ENCODE results near the gene CUX1. TPM values are rescaled to one million over a fixed set of nuclear protein-coding genes. Genes with fewer than 3 reads are reported as not detected.

The CUX1 gene
- total RNA-seq, 2 experiments from 2014 or later, result 35.6 to 38.0 TPM

DNA sequence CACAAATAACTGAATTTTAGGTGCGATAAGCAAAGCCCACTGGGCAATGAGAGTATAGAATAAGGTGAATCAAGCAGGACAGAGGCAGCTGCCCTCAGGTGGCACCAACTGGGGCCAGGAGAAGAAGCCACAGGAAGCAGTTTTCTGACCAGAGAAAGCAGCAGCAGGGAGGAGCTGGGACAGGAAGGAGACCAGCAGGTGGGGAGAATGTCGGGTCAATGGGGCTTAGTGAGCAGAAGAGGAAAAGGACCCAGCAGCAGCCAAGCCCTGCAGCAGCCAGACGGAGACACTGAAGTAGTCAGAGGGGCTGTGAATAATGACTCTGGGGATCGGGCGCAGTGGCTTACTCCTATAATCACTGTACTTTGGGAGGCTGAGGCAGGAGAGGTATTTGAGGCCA is 259.7 kb downstream of the CUX1 start:
- POLR2A ChIA-PET, result interaction anchor here (0.7 kb wide), 1 partner anchor 384 kb away, joined by 7 read pairs; no protein-coding TSS in a partner anchor

GRCh38 chr7:102079140-102080018 is 262.0 kb downstream of the CUX1 start:
- H3K27ac Mint-ChIP-seq, result no peak overlapping the region
- H3K4me1 Mint-ChIP-seq (ENCODE audit: low read depth), result no peaks in the 10 kb centered on the region
- H3K27me3 Mint-ChIP-seq, result no peaks in the 10 kb centered on the region
- Histone ChIP-seq H3K36me3 (ENCODE audit: insufficient read depth, low read length) (peaks cover 2% of the 10 kb centered on the region), H3K4me3 (ENCODE audit: low read length) (no peak overlapping the region), H3K4me1 (ENCODE audit: insufficient read depth, low read length) (no peaks in the 10 kb centered on the region), H3K27ac (ENCODE audit: low read depth in 1 of 2, low read length in 2 of 2) (no peak overlapping the region), H3K9me3 (ENCODE audit: control insufficient read depth in 1 of 2, insufficient read depth in 1 of 2, low read length in 2 of 2) (peaks cover 0 to 22% of the 10 kb centered on the region in 2 experiments), H3K27me3 (ENCODE audit: control insufficient read depth in 1 of 2, insufficient read depth in 2 of 2, low read length in 2 of 2) (no peaks in the 10 kb centered on the region)
- peaks cover 77% of the 10 kb centered on the region for H3K36me3 Mint-ChIP-seq (ENCODE audit: low read depth)
- CTCF ChIA-PET, result interaction anchor here (0.5 kb wide), 1 partner anchor 571 kb away, joined by 3 read pairs; no protein-coding TSS in a partner anchor
- no peak for ATAC-seq (ENCODE audit: poor library complexity)
- no peak for DNase-seq
- intact Hi-C loops (cut with DNase I, micrococcal nuclease), result no loop called here
- peaks cover 4% of the 10 kb centered on the region for H3K9me3 Mint-ChIP-seq
- POLR2A ChIA-PET, result no interaction called here
- TF ChIP-seq, protein P1, sequence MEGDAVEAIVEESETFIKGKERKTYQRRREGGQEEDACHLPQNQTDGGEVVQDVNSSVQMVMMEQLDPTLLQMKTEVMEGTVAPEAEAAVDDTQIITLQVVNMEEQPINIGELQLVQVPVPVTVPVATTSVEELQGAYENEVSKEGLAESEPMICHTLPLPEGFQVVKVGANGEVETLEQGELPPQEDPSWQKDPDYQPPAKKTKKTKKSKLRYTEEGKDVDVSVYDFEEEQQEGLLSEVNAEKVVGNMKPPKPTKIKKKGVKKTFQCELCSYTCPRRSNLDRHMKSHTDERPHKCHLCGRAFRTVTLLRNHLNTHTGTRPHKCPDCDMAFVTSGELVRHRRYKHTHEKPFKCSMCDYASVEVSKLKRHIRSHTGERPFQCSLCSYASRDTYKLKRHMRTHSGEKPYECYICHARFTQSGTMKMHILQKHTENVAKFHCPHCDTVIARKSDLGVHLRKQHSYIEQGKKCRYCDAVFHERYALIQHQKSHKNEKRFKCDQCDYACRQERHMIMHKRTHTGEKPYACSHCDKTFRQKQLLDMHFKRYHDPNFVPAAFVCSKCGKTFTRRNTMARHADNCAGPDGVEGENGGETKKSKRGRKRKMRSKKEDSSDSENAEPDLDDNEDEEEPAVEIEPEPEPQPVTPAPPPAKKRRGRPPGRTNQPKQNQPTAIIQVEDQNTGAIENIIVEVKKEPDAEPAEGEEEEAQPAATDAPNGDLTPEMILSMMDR (IDR thresholded peaks at IDR 0.05), result no peak
- no peak overlapping the region for H3K4me3 Mint-ChIP-seq

More for the DNA sequence above, 259.7 kb downstream of the CUX1 start:
- Histone ChIP-seq H3K9me3 (ENCODE audit: control insufficient read depth in 1 of 2, insufficient read depth in 1 of 2, low read length in 2 of 2) (peaks cover 1 to 18% of the 10 kb centered on the region in 2 experiments), H3K36me3 (ENCODE audit: insufficient read depth, low read length) (peaks cover 3% of the 10 kb centered on the region), H3K27me3 (ENCODE audit: control insufficient read depth in 1 of 2, insufficient read depth in 2 of 2, low read length in 2 of 2) (no peaks in the 10 kb centered on the region), H3K4me1 (ENCODE audit: insufficient read depth, low read length) (no peaks in the 10 kb centered on the region), H3K27ac (ENCODE audit: low read depth in 1 of 2, low read length in 2 of 2) (no peak overlapping the region), H3K4me3 (ENCODE audit: low read length) (no peak overlapping the region)
- H3K27ac Mint-ChIP-seq, result no peak overlapping the region
- H3K4me3 Mint-ChIP-seq, result no peak overlapping the region
- DNase-seq, result no peak
- H3K9me3 Mint-ChIP-seq, result peaks cover 4% of the 10 kb centered on the region
- intact Hi-C loops (cut with DNase I, micrococcal nuclease), result no loop called here
- CTCF ChIA-PET, result no interaction called here
- H3K27me3 Mint-ChIP-seq, result no peaks in the 10 kb centered on the region
- peaks cover 84% of the 10 kb centered on the region for H3K36me3 Mint-ChIP-seq (ENCODE audit: low read depth)
- H3K4me1 Mint-ChIP-seq (ENCODE audit: low read depth), result no peaks in the 10 kb centered on the region
- TF ChIP-seq, protein P1 (IDR thresholded peaks at IDR 0.05), result no peak
- ATAC-seq (ENCODE audit: poor library complexity), result no peak

DNA sequence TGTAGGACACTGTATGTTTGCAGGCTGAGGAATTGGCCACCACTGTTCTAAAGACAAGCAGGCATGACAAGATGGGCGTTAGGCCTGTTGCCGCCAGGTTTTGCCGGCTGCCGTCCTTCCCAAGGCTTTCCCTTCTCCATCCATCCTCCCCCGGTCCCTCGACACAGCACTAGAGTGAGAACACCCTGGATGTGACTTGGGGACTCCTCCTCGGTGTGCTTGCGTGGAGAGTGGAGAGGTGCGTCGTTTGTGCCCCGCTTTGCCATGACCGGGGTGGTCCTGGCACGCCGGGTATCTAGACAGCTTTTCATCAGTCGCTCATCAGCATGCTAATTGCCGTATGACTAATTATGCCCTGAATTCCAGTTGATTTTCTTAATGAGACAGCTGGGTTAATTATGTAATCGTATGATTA is 262.6 kb downstream of the CUX1 start:
- H3K9me3 Mint-ChIP-seq, result peaks cover 4% of the 10 kb centered on the region
- ChIA-PET CTCF (interaction anchor here (0.5 kb wide), 1 partner anchor 571 kb away, joined by 3 read pairs; no protein-coding TSS in a partner anchor), POLR2A (no interaction called here)
- DNase-seq (peak in 1 of 14 experiments; percentile 24), ATAC-seq (ENCODE audit: poor library complexity) (no peak)
- no peak overlapping the region for H3K27ac ChIP-seq (ENCODE audit: low read depth in 1 of 2, low read length in 2 of 2)
- no peaks in the 10 kb centered on the region for H3K4me1 ChIP-seq (ENCODE audit: insufficient read depth, low read length)
- peaks cover 0 to 24% of the 10 kb centered on the region in 2 experiments for H3K9me3 ChIP-seq (ENCODE audit: control insufficient read depth in 1 of 2, insufficient read depth in 1 of 2, low read length in 2 of 2)
- intact Hi-C loops (cut with DNase I, micrococcal nuclease), result no loop called here
- H3K4me1 Mint-ChIP-seq (ENCODE audit: low read depth), result no peaks in the 10 kb centered on the region
- H3K27ac Mint-ChIP-seq, result no peak overlapping the region
- peaks cover 2% of the 10 kb centered on the region for H3K36me3 ChIP-seq (ENCODE audit: insufficient read depth, low read length)
- H3K4me3 Mint-ChIP-seq, result no peak overlapping the region
- H3K27me3 ChIP-seq (ENCODE audit: control insufficient read depth in 1 of 2, insufficient read depth in 2 of 2, low read length in 2 of 2), result no peaks in the 10 kb centered on the region
- TF ChIP-seq, protein P1 (IDR thresholded peaks at IDR 0.05), result no peak
- H3K27me3 Mint-ChIP-seq, result no peaks in the 10 kb centered on the region
- peaks cover 77% of the 10 kb centered on the region for H3K36me3 Mint-ChIP-seq (ENCODE audit: low read depth)
- H3K4me3 ChIP-seq (ENCODE audit: low read length), result no peak overlapping the region
